Lower lobe of right lung (tissue), 2 donors: ENCODE measurements around the gene STXBP4. TPM values are rescaled to one million over a fixed set of nuclear protein-coding genes. Genes with fewer than 3 reads are reported as not detected.

ENCODE experiments used
- ATAC-seq, 2 donors: fragments of 200-7000 bp; cut with Tn5 transposase; one replicate each; pipeline ENCODE4 v1.9.1; 2020 to 2022; ENCODE audit warnings: mild to moderate bottlenecking in 2 of 2, moderate library complexity in 2 of 2
- DNase-seq: peaks from one replicate; pipeline ENCODE4 v3.0.0-alpha.2; 2020
- H3K27ac ChIP-seq: fragments of 200-600 bp; one replicate; pipeline ENCODE4 v1.8.0; 2022
- H3K27me3 ChIP-seq: fragments of 200-600 bp; one replicate; pipeline ENCODE4 v1.8.0; 2022; ENCODE audit warnings: low read depth
- H3K36me3 ChIP-seq: fragments of 200-600 bp; one replicate; pipeline ENCODE4 v1.8.0; 2022; ENCODE audit warnings: mild to moderate bottlenecking
- H3K4me1 ChIP-seq: fragments of 200-600 bp; one replicate; pipeline ENCODE4 v1.8.0; 2022
- H3K4me3 ChIP-seq: fragments of 200-600 bp; one replicate; pipeline ENCODE4 v1.8.0; 2022; ENCODE audit warnings: mild to moderate bottlenecking
- H3K9me3 ChIP-seq: fragments of 200-600 bp; one replicate; pipeline ENCODE4 v1.8.0; 2022
- intact Hi-C: fragments of 100-400 bp; cut with DNase I; formaldehyde crosslinking; loops from one replicate; pipeline ENCODE4 v1.11.0; 2022
- total RNA-seq: library from RNA; stranded (reverse); fragmentation: NEBNext Ultra II Directional; extraction: Animal tissue kit (Norgen Biotek cat#: 25700); gene quantifications from one replicate; pipeline ENCODE4 v1.2.1, GENCODE V29; 2021
- TF ChIP-seq, protein P1 (sequence below): fragments of 200-600 bp; IDR thresholded peaks from one replicate; pipeline ENCODE4 v1.8.0; 2022; ENCODE audit warnings: antibody characterized with exemption, mild to moderate bottlenecking
- donor health status: DM: no; HTN: yes; CAD: no; lungs with severe emphysema.

Gene STXBP4
- total RNA-seq, 1 donor from 2014 or later: 11.8 TPM

DNA sequence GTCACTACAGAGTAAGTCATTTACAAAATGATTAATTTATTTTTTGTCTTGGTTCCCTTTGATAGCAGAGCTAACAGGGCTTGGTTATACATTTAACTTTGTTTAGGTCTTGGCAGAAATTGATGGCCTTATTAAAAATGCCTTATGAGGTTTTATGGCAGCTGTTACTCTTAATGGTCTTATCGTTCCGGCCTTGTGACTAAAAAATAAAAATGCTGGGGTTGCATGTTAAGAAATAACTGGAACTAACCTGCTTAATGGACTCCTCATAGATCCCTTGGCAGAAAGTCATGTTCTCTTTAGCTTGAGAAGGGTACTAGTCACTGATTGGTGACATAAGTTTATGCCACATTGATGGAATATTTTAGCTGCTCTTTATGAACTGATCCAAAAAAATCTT lies 18.4 kb upstream of the STXBP4 start:
- Histone ChIP-seq H3K4me3 (no peak overlapping the region), H3K27me3 (no peaks in the 10 kb centered on the region), H3K9me3 (no peaks in the 10 kb centered on the region), H3K36me3 (peaks cover 40% of the 10 kb centered on the region), H3K27ac (no peak overlapping the region), H3K4me1 (no peaks in the 10 kb centered on the region)
- TF ChIP-seq, protein P1, sequence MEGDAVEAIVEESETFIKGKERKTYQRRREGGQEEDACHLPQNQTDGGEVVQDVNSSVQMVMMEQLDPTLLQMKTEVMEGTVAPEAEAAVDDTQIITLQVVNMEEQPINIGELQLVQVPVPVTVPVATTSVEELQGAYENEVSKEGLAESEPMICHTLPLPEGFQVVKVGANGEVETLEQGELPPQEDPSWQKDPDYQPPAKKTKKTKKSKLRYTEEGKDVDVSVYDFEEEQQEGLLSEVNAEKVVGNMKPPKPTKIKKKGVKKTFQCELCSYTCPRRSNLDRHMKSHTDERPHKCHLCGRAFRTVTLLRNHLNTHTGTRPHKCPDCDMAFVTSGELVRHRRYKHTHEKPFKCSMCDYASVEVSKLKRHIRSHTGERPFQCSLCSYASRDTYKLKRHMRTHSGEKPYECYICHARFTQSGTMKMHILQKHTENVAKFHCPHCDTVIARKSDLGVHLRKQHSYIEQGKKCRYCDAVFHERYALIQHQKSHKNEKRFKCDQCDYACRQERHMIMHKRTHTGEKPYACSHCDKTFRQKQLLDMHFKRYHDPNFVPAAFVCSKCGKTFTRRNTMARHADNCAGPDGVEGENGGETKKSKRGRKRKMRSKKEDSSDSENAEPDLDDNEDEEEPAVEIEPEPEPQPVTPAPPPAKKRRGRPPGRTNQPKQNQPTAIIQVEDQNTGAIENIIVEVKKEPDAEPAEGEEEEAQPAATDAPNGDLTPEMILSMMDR: no peak
- ATAC-seq (no peak), DNase-seq (no peak)
- intact Hi-C loops: no loop called here

DNA sequence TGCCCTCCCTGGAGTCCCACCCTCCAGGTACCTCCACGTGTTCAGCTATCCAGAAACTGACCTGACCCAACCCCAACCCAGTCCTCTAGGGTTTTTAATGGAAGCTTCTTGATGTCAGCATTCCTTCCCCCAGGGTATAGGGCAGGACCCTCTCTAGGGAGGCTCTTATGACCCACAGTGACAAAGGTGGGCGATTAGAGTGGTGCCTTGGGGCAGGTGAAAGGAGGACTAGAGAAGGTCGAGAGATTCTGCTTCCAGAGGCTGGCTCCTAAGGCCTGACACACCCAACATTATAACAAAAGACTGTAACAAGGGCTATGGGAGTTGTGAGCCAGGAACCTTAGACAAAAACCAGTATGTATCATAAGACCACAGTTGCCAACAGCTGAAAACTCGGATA lies 17.3 kb upstream of the STXBP4 start:
- DNase-seq (no peak), ATAC-seq (no peak)
- intact Hi-C loops: no loop called here
- Histone ChIP-seq H3K4me1 (no peaks in the 10 kb centered on the region), H3K9me3 (no peaks in the 10 kb centered on the region), H3K36me3 (peaks cover 40% of the 10 kb centered on the region), H3K27ac (no peak overlapping the region), H3K27me3 (no peaks in the 10 kb centered on the region), H3K4me3 (no peak overlapping the region)
- TF ChIP-seq, protein P1: no peak

DNA sequence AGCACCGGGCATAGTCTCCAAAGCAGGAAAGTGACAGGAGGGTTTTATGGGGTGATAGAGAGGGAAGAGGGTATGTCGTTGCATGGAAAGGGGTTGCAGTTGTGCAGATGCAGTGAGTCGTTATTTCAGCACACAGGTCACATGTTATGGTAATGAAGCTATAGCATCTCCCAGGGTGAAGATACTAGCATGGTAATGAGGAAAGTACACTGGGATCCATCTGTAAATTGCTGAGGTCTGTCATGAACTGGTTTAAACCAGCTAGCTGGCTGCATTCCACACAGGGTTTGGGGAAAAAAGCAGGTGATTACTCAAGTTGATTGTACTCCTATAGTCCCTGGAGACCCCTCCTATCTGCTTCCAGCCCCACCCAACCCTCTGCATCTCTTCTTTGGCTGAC lies 11.8 kb upstream of the STXBP4 start:
- Histone ChIP-seq H3K27ac (no peak overlapping the region), H3K4me1 (no peaks in the 10 kb centered on the region), H3K36me3 (peaks cover 63% of the 10 kb centered on the region), H3K4me3 (no peak overlapping the region), H3K27me3 (no peaks in the 10 kb centered on the region), H3K9me3 (no peaks in the 10 kb centered on the region)
- TF ChIP-seq, protein P1: no peak
- intact Hi-C loops: no loop called here
- no peak for ATAC-seq
- DNase-seq: no peak

DNA sequence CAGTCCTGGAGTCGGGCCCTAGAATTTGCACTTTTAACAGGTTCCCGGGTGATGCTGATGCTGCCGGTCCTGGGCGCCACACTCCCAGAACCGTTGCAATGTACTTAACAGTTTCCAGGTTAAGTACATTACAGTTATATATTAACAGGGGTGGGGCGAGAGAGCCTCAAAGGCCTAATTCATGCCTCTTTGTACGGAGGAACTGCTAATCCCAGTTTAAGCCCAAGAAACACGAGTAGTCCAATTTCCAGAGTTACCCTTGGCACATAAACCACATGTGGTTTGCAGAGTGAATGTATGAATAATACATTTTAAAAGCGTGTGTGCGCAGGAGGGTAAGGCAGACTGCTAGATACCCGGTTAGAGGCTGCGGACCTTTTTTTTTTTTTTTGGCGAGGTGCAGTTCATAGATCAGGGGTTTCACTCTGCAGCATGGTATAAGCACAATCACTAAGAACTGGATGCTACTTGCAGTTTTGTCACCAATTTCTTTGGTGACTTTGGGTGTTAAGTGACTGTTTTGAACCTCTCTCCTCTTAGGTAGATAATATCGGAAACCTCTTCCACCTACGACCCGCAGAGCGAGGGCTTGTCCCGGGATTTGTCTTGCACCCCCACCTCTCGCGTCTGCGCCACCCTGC lies 824 bp upstream of the STXBP4 start:
- H3K27ac ChIP-seq: peak overlapping the region; percentile 85
- H3K4me3 ChIP-seq: peak overlapping the region; percentile 84
- H3K9me3 ChIP-seq: no peaks in the 10 kb centered on the region
- peaks cover 24% of the 10 kb centered on the region for H3K36me3 ChIP-seq
- peak; percentile 43 to 47 for ATAC-seq
- no peaks in the 10 kb centered on the region for H3K27me3 ChIP-seq
- H3K4me1 ChIP-seq: peaks cover 22% of the 10 kb centered on the region
- intact Hi-C loops: no loop called here
- TF ChIP-seq, protein P1: peak; percentile 38
- DNase-seq: no peak

DNA sequence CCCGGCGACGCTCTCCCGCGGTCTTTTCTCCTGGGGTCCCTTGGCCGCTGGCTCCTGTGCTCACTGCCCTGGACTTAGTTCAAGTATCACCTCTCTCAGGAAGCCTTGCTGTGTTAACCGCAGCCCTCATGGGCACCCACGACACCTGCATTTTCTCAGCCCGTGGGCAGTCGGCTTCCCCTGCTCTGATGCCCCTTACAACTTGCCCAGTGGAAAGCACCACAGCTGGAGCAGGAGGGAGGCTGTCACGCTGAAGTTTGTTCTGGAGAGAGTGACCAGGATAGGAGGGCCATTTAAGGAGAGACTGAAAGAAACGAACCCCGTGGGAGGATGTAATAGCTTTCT lies 395 bp downstream of the STXBP4 start:
- Histone ChIP-seq H3K9me3 (no peaks in the 10 kb centered on the region), H3K27me3 (no peaks in the 10 kb centered on the region), H3K36me3 (peaks cover 12% of the 10 kb centered on the region), H3K27ac (peak overlapping the region; percentile 85), H3K4me3 (peak overlapping the region; percentile 84), H3K4me1 (peaks cover 22% of the 10 kb centered on the region)
- ATAC-seq: peak; percentile 62
- intact Hi-C loops: no loop called here
- DNase-seq: no peak
- TF ChIP-seq, protein P1: no peak
